Measurements from ENCODE around the gene PTPRD. TPM values are rescaled to one million over a fixed set of nuclear protein-coding genes. Genes with fewer than 3 reads are reported as not detected.

PTPRD gene
- total and polyA plus RNA-seq, 2 of the 4 experiments (the other 2 are of a cell fraction) = 0.07 to 0.18 TPM

DNA sequence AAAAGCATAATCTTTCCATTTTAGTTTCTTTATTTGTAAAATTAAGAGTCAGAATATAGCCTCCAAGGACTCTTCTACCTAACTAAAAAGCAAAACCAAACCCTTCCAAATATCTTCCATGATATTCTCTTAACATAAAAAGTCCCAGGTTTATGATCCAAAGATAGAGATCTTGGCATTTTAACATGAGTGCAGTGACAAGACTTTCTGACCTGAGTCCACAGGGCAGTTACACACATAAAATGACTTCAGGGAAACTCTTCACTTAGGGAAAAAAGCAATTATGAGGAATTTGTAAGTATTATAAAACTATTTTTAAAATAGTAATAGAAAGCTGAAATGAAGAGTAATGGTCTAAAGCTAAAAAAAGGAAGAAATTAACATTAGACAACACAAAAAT lies 2040.6 kb downstream of the PTPRD start:
- no peak overlapping the region for H2AFZ ChIP-seq (replicated peaks; ENCODE audit: low read length, poor library complexity)
- H3K4me1 ChIP-seq (ENCODE audit: control insufficient read depth, insufficient read depth, low read length) = no peaks in the 10 kb centered on the region
- no peak for TF ChIP-seq CHD1 (IDR thresholded peaks at IDR 0.05; ENCODE audit: low read depth, low read length)
- TF ChIP-seq, protein P1, sequence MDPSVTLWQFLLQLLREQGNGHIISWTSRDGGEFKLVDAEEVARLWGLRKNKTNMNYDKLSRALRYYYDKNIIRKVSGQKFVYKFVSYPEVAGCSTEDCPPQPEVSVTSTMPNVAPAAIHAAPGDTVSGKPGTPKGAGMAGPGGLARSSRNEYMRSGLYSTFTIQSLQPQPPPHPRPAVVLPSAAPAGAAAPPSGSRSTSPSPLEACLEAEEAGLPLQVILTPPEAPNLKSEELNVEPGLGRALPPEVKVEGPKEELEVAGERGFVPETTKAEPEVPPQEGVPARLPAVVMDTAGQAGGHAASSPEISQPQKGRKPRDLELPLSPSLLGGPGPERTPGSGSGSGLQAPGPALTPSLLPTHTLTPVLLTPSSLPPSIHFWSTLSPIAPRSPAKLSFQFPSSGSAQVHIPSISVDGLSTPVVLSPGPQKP (IDR thresholded peaks at IDR 0.05; ENCODE audit: borderline replicate concordance, low read depth, low read length) = no peak
- TF ChIP-seq, protein P2, sequence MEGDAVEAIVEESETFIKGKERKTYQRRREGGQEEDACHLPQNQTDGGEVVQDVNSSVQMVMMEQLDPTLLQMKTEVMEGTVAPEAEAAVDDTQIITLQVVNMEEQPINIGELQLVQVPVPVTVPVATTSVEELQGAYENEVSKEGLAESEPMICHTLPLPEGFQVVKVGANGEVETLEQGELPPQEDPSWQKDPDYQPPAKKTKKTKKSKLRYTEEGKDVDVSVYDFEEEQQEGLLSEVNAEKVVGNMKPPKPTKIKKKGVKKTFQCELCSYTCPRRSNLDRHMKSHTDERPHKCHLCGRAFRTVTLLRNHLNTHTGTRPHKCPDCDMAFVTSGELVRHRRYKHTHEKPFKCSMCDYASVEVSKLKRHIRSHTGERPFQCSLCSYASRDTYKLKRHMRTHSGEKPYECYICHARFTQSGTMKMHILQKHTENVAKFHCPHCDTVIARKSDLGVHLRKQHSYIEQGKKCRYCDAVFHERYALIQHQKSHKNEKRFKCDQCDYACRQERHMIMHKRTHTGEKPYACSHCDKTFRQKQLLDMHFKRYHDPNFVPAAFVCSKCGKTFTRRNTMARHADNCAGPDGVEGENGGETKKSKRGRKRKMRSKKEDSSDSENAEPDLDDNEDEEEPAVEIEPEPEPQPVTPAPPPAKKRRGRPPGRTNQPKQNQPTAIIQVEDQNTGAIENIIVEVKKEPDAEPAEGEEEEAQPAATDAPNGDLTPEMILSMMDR (conservative IDR thresholded peaks at IDR 0.05; ENCODE audit: low read depth, low read length) = no peak
- TF ChIP-seq MAZ (IDR thresholded peaks at IDR 0.05; ENCODE audit: borderline replicate concordance, low read depth, low read length) = no peak
- H3K4me2 ChIP-seq (ENCODE audit: low read depth, low read length) = no peak overlapping the region
- H3K4ac ChIP-seq (ENCODE audit: low read depth, low read length) = no peak overlapping the region
- no TSS peak for BruUV-seq (replicated peaks)
- CTCF ChIA-PET = no interaction called here
- no peak overlapping the region for H2AK9ac ChIP-seq (replicated peaks; ENCODE audit: low read depth, low read length, poor library complexity)
- no peak overlapping the region for H4K91ac ChIP-seq (ENCODE audit: insufficient read depth, low read depth, low read length)
- H2BK15ac ChIP-seq (ENCODE audit: low read depth, low read length) = no peak overlapping the region
- H3K27ac ChIP-seq (ENCODE audit: insufficient read depth, low read length) = no peak overlapping the region
- no peaks in the 10 kb centered on the region; the same call in 1 of the 2 replicates for H3K9me3 ChIP-seq (ENCODE audit: control insufficient read depth, insufficient read depth, low read length)
- H2BK120ac ChIP-seq (ENCODE audit: low read depth, low read length) = no peak overlapping the region
- no peak overlapping the region for H3K9ac ChIP-seq (ENCODE audit: low read depth, low read length)
- dilution Hi-C loops (cut with HindIII; ENCODE audit: low sequenced_read_pairs, unreplicated experiment) = no loop called here
- no peak overlapping the region for H2BK5ac ChIP-seq (ENCODE audit: low read depth, low read length, poor library complexity, severe bottlenecking)
- no peak overlapping the region for H3K4me3 ChIP-seq (ENCODE audit: insufficient read depth, low read depth, low read length)
- H3K36me3 ChIP-seq (ENCODE audit: control insufficient read depth, insufficient read depth, low read length) = no peaks in the 10 kb centered on the region
- H2BK20ac ChIP-seq (ENCODE audit: low read depth, low read length) = no peak overlapping the region
- in situ Hi-C loops (cut with MboI; ENCODE audit: low sequenced_read_pairs) = no loop called here
- H3K9me1 ChIP-seq (ENCODE audit: insufficient read depth, low read length) = no peaks in the 10 kb centered on the region
- no peak overlapping the region for H3K14ac ChIP-seq (replicated peaks; ENCODE audit: low read depth, low read length)
- H3K56ac ChIP-seq (ENCODE audit: extremely low read depth, insufficient read depth, low read length) = no peak overlapping the region
- intact Hi-C loops (cut with micrococcal nuclease) = no loop called here
- H4K8ac ChIP-seq (ENCODE audit: low read depth in 2 of 2, low read length in 2 of 2) = no peak overlapping the region
- ATAC-seq (ENCODE audit: low read depth) (no peak), DNase-seq (no peak)
- no peak overlapping the region for H2AK5ac ChIP-seq (ENCODE audit: low read depth, low read length)
- no peak overlapping the region for H3K18ac ChIP-seq (ENCODE audit: low read depth, low read length)
- no peak overlapping the region for H3K23ac ChIP-seq (ENCODE audit: low read depth, low read length)
- H4K20me1 ChIP-seq (ENCODE audit: insufficient read depth, low read length) = no peaks in the 10 kb centered on the region
- no peak overlapping the region for H4K5ac ChIP-seq (ENCODE audit: low read depth, low read length)
- H3K27me3 ChIP-seq (ENCODE audit: control insufficient read depth, insufficient read depth, low read length) = no peaks in the 10 kb centered on the region
- H3K79me1 ChIP-seq (ENCODE audit: low read depth in 1 of 2, low read length in 2 of 2) = no peaks in the 10 kb centered on the region
- POLR2A ChIA-PET (ENCODE audit: unreplicated experiment) = no interaction called here
